Activated gamma-delta T cell (primary cell): ENCODE results near the gene RNH1.

ENCODE experiments used
- DNase-seq: peaks from one replicate; lab custom pipeline; 2025; lab: John Stamatoyannopoulos, UW

The RNH1 gene

DNA sequence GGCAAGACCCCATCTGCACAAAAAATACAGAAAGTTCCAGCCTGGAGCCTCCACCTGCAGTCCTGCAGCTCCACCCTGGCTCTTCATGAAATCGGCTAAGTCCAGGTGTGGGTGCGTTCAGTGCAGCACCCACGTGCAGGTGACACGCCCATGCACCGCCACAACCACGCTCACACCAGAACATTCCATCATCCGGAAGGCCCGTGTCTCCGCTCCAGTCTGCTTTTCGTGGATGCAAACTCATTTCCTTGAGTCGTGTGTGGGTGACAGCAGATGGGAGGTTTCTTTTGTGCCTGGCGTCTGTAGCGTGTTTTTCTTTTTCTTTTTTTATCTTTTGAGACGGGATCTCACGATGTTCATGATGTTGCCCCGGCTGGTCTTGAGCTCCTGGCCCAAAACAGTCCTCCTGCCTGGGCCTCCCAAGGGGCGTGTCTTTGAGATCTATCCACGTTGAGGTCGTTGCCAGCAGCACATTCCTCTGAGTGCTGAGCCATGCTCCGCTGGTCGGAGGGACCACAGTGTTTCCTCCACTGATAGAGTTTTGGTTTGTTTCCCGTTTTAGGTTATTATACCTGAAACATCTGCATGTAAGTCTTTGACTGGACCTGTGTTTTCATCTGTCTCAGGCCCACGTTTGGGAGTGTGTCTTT, 49.8 kb downstream of the RNH1 start:
- no peak for DNase-seq

- DNase-seq, result no peak
These were observed 50.5 kb downstream of the RNH1 start for GRCh38 chr11:456533-456932.

DNA sequence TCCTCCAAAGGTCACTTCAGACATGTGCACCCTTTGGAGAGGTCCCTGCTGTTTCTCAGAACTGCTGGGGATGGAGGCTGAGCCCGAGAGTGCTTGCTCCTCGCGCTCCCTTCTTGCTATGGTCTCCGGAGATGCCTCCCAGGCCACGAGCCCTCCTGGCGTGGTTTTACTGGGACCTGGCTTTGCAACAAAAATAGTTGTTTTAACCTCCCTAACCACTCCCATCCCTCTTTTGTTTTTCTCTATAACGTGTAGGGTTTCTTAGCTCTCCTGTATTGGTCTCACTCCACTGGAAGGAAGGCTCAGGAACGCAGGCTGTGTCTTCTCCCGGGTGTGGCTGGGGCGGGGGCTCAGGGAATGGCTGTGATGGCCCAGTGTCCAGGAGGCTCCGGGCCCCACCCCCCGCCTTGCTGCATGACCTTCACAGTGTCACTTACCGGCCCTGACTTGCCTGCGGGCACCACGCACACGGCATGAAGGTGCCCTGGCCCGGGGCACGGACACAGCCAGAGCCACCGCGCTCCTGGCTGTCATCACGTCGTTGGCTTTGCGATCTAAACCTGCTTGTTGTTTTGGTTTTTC, 51.4 kb downstream of the RNH1 start:
- DNase-seq, result no peak

DNA sequence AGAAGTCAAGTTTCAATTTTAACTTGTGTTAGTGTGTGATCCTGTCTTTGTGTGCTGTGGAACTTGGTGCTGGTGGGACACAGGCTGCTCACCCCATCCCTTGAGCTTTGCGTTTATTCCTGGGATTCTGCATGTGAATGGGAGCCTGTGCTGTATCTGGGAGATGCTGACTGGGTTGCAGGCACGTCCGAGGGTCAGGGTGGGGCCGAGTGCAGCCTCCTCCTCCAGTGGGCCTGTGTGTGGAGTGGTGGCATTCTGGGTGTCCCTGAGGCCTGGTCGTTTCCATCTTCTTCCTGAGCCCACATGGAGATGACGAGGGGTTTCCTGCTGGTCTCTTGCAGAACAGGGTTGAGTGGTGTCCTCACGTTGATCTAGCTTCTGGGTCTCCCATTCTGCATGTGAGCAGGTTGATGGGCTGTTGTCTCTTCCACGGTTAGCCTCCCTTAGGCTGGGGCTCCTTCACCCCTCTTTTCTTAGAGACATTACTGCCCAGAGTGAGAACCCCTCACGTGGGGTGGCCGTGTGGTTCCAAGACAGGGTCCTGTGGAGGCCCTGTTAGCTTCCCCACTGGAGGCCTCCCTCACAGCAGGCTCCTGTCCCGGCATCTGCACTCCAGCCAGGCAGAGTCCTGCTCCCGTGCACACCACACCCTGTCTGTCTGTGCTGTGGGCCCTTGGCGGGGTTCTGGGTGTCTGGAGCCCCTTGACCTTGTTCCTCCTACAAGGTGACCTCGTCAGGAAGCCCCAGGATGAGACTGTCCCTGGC, 52.1 kb downstream of the RNH1 start:
- no peak for DNase-seq

GRCh38 chr11:454043-454442, 53.0 kb downstream of the RNH1 start:
- no peak for DNase-seq

DNA sequence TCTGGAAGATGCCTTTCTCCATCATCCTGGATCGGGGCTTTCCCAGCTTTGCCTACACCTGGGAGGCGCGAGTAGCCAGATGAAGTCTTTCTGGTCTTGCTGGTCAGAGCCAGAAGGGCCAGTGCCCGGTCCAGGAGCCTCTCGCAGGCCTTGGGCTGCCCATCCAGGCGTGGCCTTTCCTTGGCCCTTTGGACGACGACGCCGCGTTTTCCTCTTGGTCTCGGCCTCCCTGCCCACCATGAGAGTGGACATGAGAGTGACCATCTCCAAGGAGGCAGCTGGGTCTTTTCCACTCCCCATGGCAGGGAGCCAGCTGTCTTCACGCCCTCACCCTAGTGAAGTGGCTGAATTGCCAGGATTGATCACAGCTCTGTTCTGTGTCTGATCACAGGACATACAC, 53.5 kb downstream of the RNH1 start:
- DNase-seq, result no peak

- no peak for DNase-seq
These were observed 54.0 kb downstream of the RNH1 start for GRCh38 chr11:452916-453527.

DNA sequence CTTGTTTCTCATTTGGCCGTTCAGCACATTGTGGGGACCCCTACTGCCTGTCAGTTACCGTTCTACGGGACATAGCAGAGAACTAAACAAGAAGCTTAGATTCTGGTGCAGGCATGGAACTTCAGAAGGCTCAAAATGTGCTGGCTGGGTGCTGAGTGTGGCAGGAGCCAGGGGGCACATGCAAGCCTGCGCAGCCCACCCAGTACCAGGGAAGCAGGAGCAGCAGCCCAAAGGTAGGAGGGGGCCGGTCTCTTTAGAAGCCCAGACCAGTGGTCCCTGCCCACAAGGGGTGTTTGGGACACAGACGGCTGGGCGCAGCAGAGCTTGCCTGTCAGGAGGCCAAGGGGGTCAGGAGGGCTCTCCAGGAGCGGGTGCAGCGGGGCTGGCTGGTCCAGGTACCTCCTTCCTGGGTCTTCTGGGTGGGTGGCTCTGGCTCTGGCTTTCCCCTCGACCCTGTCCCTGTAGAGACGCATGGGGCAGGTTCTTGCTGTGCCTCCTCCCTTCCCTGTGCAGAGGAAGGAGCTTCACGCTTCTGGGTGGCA, 54.8 kb downstream of the RNH1 start:
- DNase-seq, result no peak

DNA sequence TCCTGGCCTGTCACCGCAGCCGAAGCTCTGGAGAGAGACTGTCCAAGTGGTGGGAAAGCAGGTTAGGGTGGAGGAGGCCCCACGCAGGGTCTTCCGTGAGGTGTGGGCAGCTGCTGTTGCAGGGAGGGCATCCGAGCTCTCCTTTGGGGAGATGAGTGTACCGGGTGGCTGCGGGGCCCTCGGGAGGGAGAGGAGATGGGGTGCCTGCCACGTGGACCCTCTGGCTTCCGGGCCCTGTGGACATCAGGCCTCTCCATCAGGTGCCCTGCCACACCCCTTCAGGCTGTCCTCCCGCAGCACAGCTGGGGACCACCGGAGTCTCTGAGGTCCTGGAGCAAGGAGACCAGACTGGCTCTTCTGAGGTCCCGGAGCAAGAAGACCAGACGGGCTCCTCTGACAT, 55.3 kb downstream of the RNH1 start:
- no peak for DNase-seq

GRCh38 chr11:450809-451451, 56.1 kb downstream of the RNH1 start:
- DNase-seq, result peak; percentile 51

DNA sequence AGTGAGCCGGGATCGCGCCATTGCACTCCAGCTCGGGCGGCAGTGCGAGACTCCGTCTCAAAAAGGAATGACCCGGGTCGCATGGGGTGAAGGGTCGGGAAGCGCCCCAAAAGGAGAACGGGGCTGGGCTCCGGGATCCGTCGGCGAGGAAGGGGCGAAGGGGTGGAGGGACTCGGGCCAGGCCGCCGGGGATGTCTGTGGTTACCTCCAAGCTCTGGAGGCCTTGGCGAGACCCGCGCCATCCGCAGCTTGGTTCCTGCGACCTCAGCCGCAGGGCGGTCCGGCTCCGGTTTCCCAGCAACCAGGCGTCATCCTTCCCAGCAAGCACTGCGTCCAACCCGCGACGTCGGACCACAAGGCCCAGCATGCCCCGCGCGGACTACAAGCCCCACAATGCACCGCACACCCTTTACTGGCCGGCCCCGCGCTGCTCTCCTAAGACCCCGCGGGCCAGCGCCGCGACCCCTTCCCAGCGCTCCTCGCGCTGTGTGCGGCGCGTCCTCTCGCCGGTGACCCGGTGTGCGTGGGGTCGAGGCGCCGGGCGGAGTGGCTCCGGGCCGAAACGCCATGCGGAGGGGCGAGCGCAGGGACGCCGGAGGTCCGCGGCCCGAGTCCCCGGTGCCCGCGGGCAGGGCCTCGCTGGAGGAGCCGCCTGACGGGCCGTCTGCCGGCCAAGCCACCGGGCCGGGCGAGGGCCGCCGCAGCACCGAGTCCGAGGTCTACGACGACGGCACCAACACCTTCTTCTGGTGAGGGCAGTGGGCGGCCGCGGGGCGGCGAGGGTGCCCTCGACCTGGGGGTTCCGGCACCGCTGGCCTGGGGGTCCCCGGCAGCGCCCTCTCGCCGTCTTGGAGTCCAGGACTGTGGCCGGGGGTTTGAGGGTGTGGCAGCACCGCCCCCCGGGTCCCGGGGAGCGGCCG, 56.9 kb downstream of the RNH1 start, which contains the start of gene PTDSS2:
Gene PTDSS2 (plus strand): TSS at position 391 of the 920 bp plus-strand sequence. CDS start 177 bp downstream, at position 568.
- peak; percentile 90 for DNase-seq

DNA sequence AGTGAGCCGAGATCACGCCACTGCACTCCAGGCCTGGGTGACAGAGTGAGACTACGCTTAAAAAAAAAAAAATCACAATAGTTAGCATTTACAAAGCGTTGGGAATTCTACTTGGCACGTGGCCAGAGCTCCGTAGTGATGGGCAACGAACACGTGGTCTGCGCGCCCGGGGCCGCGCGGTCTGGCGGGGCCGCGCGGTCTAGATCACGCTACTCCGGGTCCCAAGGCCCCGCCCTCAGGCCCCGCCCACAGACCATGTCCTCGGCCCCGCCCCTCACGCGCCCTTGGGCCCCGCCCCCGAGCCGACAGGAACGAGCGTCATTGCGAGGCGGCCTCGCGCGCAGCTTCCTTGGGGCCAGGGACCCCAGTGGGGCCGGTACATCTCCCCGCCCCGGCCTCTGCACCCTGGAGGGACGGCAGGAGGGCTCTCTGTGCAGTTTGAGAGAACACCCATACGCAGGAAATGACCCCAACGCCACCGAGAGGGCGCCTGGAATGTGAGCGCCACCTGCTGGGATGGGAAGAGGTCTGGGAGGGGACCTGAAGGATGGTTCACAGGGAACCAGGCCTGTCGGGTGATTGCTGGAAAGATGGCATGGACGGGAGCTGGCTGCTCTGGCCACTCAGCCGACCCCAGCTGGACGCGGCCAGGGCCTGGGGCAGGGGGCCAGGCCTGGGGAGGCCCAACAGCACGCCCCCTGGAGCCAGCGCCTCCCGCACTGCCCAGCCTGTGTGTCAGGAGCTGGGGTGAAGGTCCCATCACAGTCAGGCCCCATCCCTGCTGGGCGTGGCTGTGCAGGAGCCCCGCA, 58.9 kb downstream of the RNH1 start:
- peak; percentile 89 for DNase-seq

GRCh38 chr11:446891-447290, 60.2 kb downstream of the RNH1 start:
- DNase-seq, result no peak

DNA sequence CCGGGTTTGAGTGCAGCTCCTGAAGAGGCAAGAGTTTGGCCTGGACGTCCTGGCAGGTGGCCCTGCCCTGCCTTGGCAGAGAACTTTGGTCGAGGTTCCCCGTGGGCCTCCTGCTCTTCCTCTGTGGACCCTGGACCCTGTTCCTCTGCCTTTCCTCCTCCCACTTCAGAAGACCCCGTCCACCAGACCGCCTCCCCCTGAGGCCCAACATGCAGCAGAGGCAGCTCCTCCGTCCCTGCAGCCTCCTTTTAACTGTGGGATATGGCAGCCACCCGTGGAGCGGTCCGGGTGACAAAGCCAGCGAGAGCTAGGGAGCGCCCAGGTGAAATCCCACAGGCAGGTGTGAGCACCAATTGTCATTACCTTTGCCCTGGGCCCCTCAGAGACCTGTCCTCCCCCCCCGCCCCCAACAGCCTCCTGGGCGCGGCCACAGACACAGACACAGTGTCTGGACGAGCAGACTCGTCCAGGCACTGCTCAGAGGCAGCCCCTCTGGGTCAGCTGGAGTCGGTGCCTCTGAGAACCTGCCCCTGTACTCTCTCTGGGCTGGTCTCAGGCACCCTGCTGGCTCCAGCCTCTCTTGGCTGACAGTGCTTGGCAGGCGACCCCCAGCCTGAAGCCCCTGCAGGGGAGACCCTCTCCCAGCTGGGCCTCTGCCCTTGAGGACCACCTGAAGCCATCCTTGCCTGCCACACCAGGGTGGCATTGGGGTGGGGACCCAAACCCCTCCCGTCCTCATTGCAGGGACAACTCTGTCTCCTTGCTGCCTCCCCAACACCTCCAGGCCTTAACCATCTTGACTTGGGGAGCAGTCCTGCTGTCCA, 61.1 kb downstream of the RNH1 start:
- DNase-seq, result no peak
